Measurements from ENCODE around the gene COL8A2.
"Not testable (repeated sequence)": the region's sequence is repeated elsewhere in the genome, so short reads cannot be mapped to it uniquely, and the experiment has no call there.

DNA sequence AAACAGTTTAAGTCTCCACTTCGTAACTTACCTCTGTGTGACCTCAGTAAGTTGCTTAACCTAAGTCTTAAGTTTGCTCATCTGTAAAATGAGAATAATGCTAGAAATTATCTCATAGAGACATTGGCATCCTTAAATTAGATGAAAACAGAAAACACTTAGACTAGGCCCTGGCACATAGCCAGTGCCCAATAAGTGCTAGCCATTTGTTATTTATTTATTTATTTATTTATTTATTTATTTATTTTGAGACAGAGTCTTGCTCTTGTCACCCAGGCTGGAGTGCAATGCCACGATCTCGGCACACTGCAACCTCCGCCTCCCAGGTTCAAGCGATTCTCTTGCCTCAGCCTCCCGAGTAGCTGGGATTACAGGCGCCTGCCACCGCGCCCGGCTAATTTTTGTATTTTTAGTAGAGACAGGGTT, 33.8 kb upstream of the COL8A2 start:
- TF ChIP-seq EP300, POLR2A, POLR2AphosphoS5 (IDR thresholded peaks at IDR 0.05): not testable (repeated sequence)
- TF ChIP-seq, protein P1, sequence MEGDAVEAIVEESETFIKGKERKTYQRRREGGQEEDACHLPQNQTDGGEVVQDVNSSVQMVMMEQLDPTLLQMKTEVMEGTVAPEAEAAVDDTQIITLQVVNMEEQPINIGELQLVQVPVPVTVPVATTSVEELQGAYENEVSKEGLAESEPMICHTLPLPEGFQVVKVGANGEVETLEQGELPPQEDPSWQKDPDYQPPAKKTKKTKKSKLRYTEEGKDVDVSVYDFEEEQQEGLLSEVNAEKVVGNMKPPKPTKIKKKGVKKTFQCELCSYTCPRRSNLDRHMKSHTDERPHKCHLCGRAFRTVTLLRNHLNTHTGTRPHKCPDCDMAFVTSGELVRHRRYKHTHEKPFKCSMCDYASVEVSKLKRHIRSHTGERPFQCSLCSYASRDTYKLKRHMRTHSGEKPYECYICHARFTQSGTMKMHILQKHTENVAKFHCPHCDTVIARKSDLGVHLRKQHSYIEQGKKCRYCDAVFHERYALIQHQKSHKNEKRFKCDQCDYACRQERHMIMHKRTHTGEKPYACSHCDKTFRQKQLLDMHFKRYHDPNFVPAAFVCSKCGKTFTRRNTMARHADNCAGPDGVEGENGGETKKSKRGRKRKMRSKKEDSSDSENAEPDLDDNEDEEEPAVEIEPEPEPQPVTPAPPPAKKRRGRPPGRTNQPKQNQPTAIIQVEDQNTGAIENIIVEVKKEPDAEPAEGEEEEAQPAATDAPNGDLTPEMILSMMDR (IDR thresholded peaks at IDR 0.05) = not testable (repeated sequence)

Measured in sigmoid colon (tissue), 4 donors.